ENCODE data around the gene CUEDC1. TPM values are rescaled to one million over a fixed set of nuclear protein-coding genes. Genes with fewer than 3 reads are reported as not detected.
A peak's percentile ranks its signal among the peaks of the same experiment; 100 is the strongest.

Gene CUEDC1
- total RNA-seq, 2 donors from 2014 or later = 33.0 to 44.9 TPM

GRCh38 chr17:57892820-57893595 is 62.2 kb downstream of the CUEDC1 start:
- TF ChIP-seq POLR2A (IDR thresholded peaks at IDR 0.05) = peak; percentile 42
- TF ChIP-seq POLR2AphosphoS5 (IDR thresholded peaks at IDR 0.05) = peak; percentile 63
- no peak for TF ChIP-seq CTCF (IDR thresholded peaks at IDR 0.05)
- 3% methylated on average over 16 of the region's 16 CpGs for WGBS
- intact Hi-C loops (cut with DNase I) = loop anchor here (2.0 to 5.0 kb wide), 3 partner anchors 34 to 94 kb away; partner anchors contain the start of genes CUEDC1 and VEZF1
- H3K9me3 ChIP-seq = no peaks in the 10 kb centered on the region
- H3K4me3 ChIP-seq = no peak overlapping the region
- DNase-seq (ENCODE audit: low spot score) = peak; percentile 85
- H3K4me1 ChIP-seq (replicated peaks) = peaks cover 30% of the 10 kb centered on the region
- H3K27me3 ChIP-seq (replicated peaks; ENCODE audit: insufficient read depth) = no peaks in the 10 kb centered on the region
- peak overlapping the region; percentile 71 to 87 for H3K27ac ChIP-seq
- H3K36me3 ChIP-seq = no peaks in the 10 kb centered on the region

GRCh38 chr17:57892146-57892819 is 62.9 kb downstream of the CUEDC1 start:
- intact Hi-C loops (cut with DNase I) = loop anchor here (2.0 to 5.0 kb wide), 3 partner anchors 35 to 95 kb away; partner anchors contain the start of genes CUEDC1 and VEZF1
- TF ChIP-seq POLR2A (IDR thresholded peaks at IDR 0.05) (no peak), POLR2AphosphoS5 (IDR thresholded peaks at IDR 0.05) (no peak), CTCF (IDR thresholded peaks at IDR 0.05) (peak; percentile 85 to 97 (median 95))
- Histone ChIP-seq H3K27me3 (replicated peaks; ENCODE audit: insufficient read depth) (no peaks in the 10 kb centered on the region), H3K27ac (peak overlapping the region; percentile 71 to 87), H3K36me3 (no peaks in the 10 kb centered on the region), H3K9me3 (no peaks in the 10 kb centered on the region), H3K4me3 (no peak overlapping the region), H3K4me1 (replicated peaks) (peaks cover 30% of the 10 kb centered on the region)
- DNase-seq (ENCODE audit: low spot score) = peak; percentile 79
- 51% methylated on average over 6 of the region's 6 CpGs for WGBS

GRCh38 chr17:57890857-57891232 is 64.4 kb downstream of the CUEDC1 start:
- no peak overlapping the region for H3K4me3 ChIP-seq
- intact Hi-C loops (cut with DNase I) = loop anchor here (5.0 kb wide), 2 partner anchors 36 to 96 kb away; partner anchors contain the start of gene VEZF1
- 62% methylated on average over 4 of the region's 4 CpGs for WGBS
- no peak for DNase-seq (ENCODE audit: low spot score)
- H3K27me3 ChIP-seq (replicated peaks; ENCODE audit: insufficient read depth) = no peaks in the 10 kb centered on the region
- peaks cover 30% of the 10 kb centered on the region for H3K4me1 ChIP-seq (replicated peaks)
- no peaks in the 10 kb centered on the region for H3K9me3 ChIP-seq
- TF ChIP-seq POLR2A (IDR thresholded peaks at IDR 0.05) (no peak), POLR2AphosphoS5 (IDR thresholded peaks at IDR 0.05) (no peak), CTCF (IDR thresholded peaks at IDR 0.05) (no peak)
- no peaks in the 10 kb centered on the region for H3K36me3 ChIP-seq
- H3K27ac ChIP-seq = peak overlapping the region; percentile 71 to 87

GRCh38 chr17:57889892-57890856 is 65.0 kb downstream of the CUEDC1 start:
- H3K27ac ChIP-seq = peak overlapping the region; percentile 71 to 87
- H3K4me3 ChIP-seq = no peak overlapping the region
- H3K4me1 ChIP-seq (replicated peaks) = peaks cover 30% of the 10 kb centered on the region
- no peaks in the 10 kb centered on the region for H3K27me3 ChIP-seq (replicated peaks; ENCODE audit: insufficient read depth)
- 16% methylated on average over 11 of the region's 11 CpGs for WGBS
- TF ChIP-seq POLR2A (IDR thresholded peaks at IDR 0.05) = no peak
- TF ChIP-seq POLR2AphosphoS5 (IDR thresholded peaks at IDR 0.05) = peak; percentile 72
- TF ChIP-seq CTCF (IDR thresholded peaks at IDR 0.05) = peak in 1 of 4 experiments; percentile 6
- H3K36me3 ChIP-seq = no peaks in the 10 kb centered on the region
- H3K9me3 ChIP-seq = no peaks in the 10 kb centered on the region
- intact Hi-C loops (cut with DNase I) = loop anchor here (5.0 kb wide), 2 partner anchors 37 to 97 kb away; partner anchors contain the start of gene VEZF1
- peak; percentile 82 for DNase-seq (ENCODE audit: low spot score)

Measured in prostate gland (tissue), 2 donors.